ENCODE results near the gene FAM162A.
A peak's percentile ranks its signal among the peaks of the same experiment; 100 is the strongest.
"Not testable (repeated sequence)": the region's sequence is repeated elsewhere in the genome, so short reads cannot be mapped to it uniquely, and the experiment has no call there.

Gene FAM162A, protein sequence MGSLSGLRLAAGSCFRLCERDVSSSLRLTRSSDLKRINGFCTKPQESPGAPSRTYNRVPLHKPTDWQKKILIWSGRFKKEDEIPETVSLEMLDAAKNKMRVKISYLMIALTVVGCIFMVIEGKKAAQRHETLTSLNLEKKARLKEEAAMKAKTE

DNA sequence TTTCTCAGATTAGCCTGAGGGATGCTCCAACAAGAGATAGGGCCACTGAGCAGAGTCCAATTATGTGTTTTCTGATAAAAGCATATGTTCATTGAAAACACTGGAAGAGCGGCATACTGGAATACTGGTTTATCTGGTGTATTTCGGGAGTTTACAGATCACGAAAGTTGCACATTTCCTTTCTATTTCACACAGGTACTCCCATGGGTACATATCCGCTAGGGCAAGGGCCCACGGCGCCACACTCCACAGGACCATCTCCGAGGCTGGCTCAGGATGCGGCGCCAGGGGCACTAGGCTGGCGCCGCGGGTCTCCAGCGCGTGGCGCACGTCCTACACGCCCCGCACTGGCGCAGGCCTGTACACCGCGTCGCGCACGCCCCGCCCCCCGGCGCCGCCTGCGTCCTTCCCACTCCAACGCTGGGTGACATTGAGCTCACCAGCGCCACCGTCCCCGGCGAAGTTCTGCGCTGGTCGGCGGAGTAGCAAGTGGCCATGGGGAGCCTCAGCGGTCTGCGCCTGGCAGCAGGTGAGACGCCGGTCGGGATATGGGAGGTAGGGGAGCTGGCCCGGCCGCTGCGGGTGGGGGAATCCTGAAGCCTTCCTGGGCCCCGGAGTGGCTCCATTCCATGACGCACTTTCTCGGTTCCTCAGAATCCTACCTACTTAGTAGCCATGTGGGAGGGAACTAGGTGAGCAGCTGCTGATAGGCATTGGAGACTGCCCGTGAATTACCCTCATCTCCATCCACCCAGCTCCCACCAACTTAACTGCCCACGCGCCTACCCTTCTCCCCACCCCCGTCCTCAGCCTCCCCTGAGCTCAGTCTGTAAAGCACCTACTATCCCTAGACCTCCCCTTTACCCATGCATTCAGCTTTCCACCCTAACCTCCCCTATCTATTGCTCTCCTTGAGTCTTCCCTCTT is at the start of gene FAM162A:
FAM162A (plus strand) TSS at position 412 of the 927 bp plus-strand sequence; CDS start at position 496, 84 bp downstream.
- peak; percentile 47 to 69 for DNase-seq (ENCODE audit: low read depth in 2 of 2)

DNA sequence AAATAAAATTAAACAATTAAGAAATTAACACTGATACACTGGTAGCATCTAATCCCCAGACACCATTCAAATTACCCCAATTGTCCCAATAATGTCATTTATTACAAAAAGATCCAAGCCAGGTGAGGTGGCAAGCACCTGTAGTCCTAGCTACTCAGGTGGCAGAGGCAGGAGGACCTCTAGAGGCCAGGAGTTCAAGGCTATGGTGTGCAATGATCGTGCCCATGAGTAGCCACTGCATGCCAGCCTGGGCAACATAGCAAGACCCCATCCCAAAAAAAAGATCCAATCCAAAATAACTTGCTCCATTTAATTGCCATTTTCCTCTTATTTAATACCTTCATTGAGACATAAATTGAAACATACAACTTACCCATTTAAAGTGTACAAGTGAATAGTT is 41.2 kb upstream of the FAM162A start:
- no peak for DNase-seq (ENCODE audit: low read depth in 2 of 2)

DNA sequence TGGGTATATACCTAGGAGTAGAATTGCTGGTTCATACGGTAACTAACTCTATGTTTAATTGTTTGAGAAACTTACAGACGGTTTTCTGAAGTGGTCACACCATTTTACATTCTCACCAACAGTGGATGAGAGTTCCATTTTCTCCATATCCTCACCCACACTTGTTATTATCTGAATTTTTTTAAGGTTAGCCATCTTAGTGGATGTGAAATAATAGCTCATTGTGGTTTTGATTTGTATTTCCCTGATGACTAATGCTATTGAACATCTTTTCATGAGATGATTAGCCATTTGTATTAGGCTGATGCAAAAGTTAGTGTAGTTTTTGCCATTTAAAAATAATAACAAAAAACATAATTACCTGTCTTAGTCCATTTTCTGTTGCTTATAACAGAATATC is 40.3 kb upstream of the FAM162A start:
- DNase-seq (ENCODE audit: low read depth in 2 of 2), result no peak

DNA sequence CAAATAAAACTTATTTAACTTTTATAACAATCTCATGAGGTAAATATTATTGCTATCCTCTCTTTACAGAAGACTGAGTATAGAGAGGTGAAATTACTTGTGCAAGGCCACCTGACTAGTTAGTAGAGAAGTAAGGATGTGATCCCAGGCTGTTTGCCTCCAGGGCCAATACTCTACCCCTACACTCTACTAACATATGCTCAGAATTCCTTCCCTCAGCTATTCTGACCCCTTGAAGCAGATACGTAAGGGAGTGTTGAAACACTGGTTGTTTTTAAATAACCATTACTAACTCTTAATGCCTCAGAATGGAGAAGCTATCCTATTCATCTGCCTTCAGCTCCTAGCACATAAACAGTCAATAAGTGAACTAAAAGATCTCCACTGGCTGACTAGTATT is 34.8 kb upstream of the FAM162A start:
- no peak for DNase-seq (ENCODE audit: low read depth in 2 of 2)

DNA sequence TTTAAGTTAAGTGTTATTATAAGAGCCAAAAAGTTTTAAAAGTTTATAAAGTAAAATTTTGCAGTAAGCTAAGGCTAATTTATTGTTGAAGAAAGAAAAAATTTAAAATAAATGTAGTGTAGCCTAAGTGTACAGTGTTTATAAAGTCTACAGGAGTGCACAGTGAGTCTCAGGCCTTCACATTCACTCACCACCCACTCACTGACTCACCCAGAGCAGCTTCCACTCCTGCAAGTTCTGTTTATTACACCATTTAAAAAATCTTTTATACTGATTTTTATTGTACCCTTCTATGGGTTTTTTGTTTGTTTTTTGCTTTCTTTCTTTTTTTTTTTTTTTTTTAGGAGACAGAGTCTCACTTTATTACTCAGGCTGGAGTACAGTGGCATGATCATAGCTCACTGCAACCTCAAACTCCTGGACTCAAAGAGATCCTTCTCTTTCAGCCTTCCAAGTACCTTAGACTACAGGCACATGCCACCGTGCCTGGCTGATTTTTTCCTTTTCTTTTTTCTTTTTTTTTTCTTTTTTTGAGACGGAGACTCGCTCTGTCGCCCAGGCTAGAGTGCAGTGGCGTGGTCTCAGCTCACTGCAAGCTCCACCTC is 33.1 kb upstream of the FAM162A start:
- DNase-seq (ENCODE audit: low read depth in 2 of 2), result no peak

DNA sequence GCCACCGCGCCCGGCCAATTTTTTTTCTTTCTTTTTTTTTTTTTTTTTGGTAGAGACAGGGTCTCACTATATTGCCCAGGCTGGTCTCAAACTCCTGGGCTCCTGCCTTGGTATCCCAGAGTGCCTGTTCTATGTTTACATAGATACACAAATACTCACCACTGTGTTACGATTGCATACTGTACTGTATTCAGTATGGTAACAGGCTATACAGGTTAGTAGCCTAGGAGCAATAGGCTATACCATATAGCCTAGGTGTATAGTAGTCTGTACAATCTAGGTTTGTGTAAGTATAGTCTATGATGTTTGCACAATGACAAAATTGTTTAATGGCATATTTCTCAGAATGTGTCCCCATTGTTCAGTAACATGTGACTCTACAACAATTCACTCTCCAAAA is 32.4 kb upstream of the FAM162A start:
- DNase-seq (ENCODE audit: low read depth in 2 of 2), result no peak

DNA sequence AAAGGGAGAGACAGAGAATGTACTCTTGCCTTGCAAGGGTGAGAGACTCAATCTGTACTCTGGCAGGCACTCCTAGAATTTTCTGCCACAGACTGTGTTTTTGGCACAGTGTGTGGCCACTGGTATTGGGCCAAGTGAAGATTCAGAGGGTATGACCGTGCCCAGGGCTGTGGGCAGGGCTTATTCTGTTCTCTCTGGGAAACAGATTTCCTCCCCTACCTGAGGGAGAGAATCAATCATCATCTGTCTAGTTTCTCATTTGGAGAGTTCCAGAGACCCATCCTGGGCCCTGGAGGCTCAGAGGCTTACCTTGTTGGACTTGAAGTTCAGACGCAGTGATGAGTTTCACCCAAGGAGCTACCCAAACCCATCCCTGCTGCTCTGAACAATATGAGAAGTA is 30.8 kb upstream of the FAM162A start:
- DNase-seq (ENCODE audit: low read depth in 2 of 2), result no peak

DNA sequence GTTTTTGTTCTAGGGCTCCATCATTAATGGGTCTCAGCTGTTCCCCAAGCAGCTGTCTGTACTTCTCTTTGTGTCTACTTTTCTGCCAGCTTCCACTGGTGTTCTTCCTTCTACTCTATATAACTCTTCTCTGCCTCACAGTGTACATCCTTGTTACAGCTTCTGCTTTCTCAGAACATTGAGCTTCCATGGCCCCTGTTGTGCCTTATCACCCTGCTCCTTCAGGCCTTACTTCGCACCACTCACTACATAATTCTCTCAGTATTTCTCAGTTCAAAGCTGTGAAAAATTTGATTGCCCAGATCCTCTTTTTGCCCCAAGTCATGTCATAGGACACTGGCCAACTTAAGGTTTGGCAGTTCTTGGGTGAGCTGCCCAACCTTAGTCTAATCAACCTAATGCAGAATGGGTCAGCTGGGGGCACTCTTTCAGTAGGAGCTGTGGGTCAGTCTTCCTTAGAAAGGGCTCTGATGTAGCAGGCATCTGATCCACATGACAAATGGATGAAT is 30.0 kb upstream of the FAM162A start:
- no peak for DNase-seq (ENCODE audit: low read depth in 2 of 2)

DNA sequence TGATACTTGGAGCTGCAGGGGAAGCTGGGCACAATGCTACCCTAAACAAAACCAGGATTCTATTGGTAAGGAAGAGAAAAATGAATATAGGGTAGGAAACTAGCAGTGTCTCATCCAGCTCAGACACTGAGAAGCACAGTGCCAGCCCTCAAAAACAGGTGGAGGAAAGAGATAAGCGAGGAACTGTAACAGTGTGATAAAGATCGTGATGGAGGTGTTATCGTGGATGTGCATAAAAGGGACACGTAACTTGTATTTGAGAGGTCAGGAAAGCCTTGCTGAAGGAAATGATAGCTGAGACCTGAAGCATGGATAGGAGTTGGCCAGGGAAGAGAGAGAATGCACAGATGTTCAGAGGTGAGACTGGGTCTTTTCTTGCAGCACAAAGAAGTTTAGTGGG is 28.4 kb upstream of the FAM162A start:
- DNase-seq (ENCODE audit: low read depth in 2 of 2), result no peak

DNA sequence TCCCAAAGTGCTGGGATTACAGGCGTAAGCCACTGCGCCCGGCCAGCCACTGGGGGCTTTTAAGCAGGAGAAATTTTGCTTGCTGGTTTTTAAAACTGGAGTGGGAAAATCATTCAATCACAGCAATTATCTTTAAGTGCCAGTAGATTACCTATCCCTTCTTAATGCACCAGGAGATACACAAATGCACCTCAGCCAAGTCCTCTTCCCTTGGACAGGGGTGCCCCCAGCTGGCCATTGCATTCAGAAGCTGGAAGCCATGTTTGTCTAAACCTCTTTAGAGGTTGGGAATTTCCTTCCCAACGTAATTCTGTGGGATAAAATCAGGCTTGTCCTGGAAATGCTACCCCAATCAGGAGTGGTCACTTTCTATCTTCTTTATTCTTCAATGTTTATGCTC is 27.6 kb upstream of the FAM162A start:
- no peak for DNase-seq (ENCODE audit: low read depth in 2 of 2)

DNA sequence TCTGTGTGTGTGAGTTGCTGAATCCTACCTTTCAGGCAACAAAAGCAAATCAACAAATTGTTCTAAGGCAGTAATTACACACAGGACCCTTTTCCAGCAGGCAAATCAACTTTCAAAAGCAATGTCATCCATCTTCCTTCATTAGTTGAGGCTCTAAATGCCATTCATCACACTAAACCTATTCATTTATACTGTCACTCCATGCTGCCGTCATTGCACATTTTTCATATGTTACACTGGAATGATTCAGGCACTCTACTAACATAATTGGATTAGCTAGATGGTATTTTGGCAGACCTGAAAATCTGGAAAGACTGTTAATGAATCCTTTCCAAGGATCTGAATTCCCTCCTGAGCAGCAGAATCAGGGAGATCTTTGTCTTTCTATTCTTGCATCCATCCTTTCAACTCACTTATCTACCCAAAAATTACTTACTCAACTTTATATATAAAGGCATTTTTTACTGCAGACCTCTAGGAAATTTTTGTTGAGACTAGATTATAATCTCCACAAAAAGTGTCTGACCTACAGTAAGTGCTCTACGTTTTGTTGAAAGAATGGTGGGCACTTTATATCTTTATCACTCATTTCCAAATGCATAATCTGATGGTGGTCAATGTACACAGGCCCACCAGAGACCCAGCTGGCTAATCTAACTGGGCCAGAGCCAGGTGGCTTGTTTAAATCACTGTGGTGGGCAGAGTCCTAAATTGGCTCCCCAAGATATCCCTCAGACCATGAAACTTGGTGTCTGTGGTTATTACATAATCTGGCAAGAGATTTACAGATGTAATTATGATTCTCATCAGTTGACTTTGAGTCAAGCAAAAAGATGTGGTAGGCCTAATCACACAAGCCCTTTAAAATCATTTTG is 25.9 kb upstream of the FAM162A start:
- no peak for DNase-seq (ENCODE audit: low read depth in 2 of 2)

DNA sequence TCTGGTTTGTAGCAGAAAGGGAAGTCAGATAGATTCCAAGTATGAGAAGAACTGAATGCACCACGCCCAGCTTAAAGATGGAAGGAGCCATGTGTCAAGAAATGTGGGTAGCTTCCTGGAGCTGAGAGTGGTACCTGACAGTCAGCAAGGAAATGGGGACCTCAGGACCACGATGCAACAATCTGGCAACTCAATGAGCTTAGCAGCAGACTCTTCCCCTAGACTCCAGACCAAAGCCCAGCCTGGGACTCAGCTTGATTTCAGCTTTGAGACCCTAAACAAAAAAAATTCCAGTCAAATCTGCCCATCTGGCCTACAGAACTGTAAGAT is 25.3 kb upstream of the FAM162A start:
- DNase-seq (ENCODE audit: low read depth in 2 of 2), result no peak

DNA sequence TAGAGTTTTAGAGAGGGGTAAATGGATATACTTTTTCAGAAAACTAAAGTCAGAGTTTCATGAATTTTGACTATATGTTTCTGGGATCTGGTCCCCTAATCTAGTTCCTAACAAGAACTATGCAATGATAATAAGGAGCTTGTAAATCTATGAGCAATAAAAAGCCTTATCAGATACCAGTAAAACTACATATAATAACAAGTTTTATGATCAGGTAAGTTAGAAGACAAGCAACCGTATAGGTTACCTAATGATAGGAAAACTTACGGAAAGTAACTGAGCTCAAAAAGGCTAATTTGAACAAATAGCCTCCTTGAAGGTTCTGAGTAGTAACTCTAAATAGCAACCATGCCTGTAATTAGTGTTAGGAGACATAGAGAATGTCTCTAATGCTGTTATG is 22.0 kb upstream of the FAM162A start:
- DNase-seq (ENCODE audit: low read depth in 2 of 2), result no peak

DNA sequence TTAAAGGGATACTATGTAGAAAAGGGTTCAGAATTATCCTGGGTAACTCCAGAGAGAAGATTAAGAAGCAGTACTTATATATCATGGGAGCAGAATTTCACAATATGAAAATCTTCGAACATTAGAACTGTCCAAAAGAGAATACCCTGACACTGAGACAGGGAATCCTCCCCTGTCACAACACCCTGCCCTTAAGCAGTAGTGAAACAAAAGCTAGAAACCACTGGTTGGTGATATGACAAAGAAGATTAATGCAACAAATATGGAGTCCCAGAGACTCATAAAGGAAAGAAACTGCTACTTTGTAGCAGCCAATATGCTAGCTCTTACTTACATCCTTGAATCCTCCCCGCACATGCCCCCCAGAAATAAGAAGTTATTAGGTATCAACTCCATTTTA is 19.5 kb upstream of the FAM162A start:
- DNase-seq (ENCODE audit: low read depth in 2 of 2), result no peak

DNA sequence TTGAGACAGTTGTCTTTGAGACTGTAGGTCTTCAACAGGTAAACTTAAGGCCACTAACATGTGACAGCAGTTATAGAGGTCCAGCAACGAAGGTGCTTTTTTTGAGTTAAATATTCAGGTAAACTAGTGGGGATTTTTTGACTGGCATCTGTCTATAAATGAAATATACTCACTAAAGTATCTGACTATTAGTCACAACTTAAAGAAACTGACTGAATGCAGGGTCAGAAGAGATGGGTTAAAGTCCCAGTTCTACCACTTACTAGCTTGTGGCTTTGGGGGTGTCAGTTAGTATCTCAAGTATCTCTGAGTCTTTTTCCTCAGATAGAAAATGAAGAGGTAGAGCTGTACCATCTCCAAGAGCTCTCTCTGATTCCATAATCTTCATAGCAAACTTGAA is 18.9 kb upstream of the FAM162A start:
- no peak for DNase-seq (ENCODE audit: low read depth in 2 of 2)

DNA sequence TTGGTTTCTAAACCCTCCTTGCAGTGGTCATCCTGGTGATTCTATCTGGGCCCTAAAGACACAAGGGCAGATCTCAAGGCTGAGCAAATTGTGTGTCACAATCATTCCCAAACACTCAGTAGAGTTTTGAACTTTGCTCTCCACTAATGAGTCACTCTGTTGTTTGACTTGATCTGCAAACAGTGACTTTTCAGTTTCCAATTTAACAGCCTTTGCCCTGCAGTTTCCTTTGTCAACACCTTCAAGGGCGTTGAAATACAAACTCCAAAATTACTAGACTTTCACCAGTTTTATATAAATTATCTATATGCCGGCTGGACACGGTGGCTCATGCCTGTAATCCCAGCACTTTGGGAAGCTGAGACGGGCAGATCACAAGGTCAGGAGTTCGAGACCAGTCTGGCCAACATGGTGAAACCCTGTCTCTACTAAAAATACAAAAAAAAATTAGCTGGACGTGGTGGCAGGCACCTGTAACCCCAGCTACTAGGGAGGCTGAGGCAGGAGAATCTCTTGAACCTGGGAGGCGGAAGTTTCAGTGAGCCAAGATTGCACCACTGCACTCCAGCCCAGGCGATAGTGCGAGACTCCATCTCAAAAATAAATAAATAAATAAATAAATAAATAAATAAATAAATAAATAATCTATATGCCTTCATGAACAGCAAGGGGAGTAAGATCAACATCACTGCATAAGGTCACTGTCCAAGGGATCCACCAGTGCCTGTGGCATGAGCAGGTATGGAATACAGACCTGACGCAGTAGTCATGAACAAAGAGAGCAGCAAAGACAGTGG is 18.2 kb upstream of the FAM162A start:
- not testable (repeated sequence) for DNase-seq (ENCODE audit: low read depth in 2 of 2)

DNA sequence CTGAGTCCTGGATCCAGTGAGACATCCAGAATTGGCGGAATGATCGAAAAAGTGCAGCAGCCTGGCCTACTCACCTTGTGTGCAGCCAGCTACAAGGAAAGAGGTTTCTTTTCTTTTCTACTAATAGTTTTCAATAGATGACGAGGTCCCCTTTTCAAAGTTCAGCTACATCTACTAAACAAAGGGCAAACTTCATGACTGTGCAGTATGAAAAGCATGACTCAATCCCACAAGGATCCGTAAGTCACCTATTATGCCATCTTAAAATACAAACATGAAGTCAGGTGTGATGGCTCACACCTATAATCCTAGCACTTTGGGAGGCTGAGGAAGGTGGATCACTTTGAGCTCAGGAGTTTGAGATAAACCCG is 17.6 kb upstream of the FAM162A start:
- no peak for DNase-seq (ENCODE audit: low read depth in 2 of 2)

DNA sequence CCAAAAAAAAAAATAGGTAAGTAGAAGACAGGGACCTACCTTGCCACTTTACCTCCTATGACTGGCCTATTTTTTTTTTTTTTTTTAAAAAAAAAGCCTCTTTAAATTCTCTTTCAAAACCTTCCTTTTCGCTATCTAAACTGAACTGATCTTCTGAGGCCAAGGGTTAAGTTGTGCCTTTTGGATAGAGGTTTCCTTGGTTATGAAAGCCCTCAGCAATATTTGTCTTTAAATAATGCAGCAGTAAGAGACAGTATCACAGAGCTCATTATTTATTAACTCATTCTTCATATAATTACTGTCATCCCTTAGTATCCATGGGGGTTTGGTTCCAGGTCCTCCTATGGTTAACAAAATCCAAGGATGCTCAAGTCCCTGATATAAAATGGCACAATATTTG is 9.9 kb upstream of the FAM162A start:
- DNase-seq (ENCODE audit: low read depth in 2 of 2), result no peak

DNA sequence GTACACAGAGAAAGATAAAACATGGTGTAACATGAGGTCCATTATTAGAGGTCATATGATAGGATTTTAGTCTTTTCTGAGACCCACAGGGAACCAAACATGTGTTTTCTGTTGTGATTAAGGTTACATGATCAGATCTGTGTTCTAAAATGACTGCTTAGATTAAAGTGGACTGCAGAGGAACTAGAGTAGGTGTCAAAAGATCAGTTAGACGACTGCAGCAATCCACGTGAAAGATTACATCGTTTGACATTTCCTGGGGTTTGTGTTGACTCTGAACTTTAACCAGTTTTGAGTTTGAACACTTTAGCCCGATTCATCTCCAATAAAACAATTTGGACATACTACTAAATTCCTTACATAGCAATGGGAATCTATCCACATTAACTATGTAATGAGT is 6.0 kb upstream of the FAM162A start:
- DNase-seq (ENCODE audit: low read depth in 2 of 2), result no peak

DNA sequence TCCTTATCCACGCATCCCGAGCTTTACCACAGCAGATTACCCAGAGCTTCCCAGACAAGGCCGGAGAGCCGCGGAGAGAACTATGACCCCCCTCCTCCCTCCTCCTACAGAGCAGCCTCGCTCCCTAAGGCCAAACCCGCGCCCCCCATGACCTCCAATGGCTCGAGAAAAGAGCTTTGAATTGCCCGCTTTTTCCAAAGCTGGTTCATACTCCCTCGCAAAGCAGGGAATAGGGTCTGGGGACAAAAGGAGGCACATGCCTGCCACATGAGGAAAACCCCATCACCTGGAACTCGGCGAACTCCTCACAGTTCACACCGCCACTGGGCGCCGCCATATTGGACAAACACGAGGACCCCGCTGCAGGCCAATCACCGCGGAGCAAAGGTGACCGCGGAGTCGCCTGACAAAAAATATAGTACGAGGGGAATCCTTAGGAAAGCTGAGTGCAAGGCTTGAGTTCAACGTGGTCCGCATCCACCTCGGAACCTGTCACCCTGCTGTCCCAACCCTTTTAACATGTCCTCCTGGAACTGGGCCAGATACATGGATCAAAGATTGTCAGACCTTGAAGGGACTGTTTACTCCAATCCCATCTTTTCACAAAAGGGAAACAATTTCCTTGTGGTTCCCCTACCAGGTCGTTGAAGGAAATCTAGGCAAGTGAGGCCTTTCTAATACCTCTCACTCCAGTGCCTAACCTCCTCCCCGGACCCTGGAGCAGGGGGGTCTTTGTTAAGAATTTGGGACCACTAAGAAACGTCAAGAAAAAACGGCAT is 905 bp upstream of the FAM162A start, which contains the start of gene MIX23:
MIX23 (minus strand) TSS at position 344 of the 779 bp plus-strand sequence; CDS start at position 337, 7 bp downstream.
- DNase-seq (ENCODE audit: low read depth in 2 of 2), result peak; percentile 62 to 64

Data from fibroblast of skin of left biceps (primary cell).